Activated CD4-positive, alpha-beta memory T cell treated with anti-CD3 and anti-CD28 coated beads for 36 hours (primary cell): ENCODE data around the gene SNTB2. TPM values are rescaled to one million over a fixed set of nuclear protein-coding genes. Genes with fewer than 3 reads are reported as not detected.

Experiments used
- CTCF ChIA-PET: fragments of 350-600 bp; sonication (Branson Sonifier 250); formaldehyde crosslinking; loops from one replicate; lab custom pipeline; 2021; ENCODE audit warnings: antibody characterized with exemption, inconsistent platforms; lab: Charles Lee
- POLR2A ChIA-PET: fragments of 350-600 bp; sonication (Branson Sonifier 250); formaldehyde crosslinking; loops from one replicate; lab custom pipeline; 2021; ENCODE audit warnings: antibody characterized with exemption; lab: Charles Lee
- DNase-seq: peaks from one replicate; pipeline ENCODE4 v3.0.0-alpha.2; 2020
- H3K27ac Mint-ChIP-seq: one replicate; pipeline ENCODE4 v1.8.0; 2021; ENCODE audit warnings: mixed read lengths
- H3K27me3 Mint-ChIP-seq: one replicate; pipeline ENCODE4 v1.8.0; 2021; ENCODE audit warnings: mixed read lengths
- H3K36me3 Mint-ChIP-seq: one replicate; pipeline ENCODE4 v1.8.0; 2021; ENCODE audit warnings: mixed read lengths
- H3K4me1 Mint-ChIP-seq: one replicate; pipeline ENCODE4 v1.8.0; 2021; ENCODE audit warnings: low read depth, mixed read lengths
- H3K4me3 Mint-ChIP-seq: one replicate; pipeline ENCODE4 v1.8.0; 2021; ENCODE audit warnings: mild to moderate bottlenecking, mixed read lengths
- H3K9me3 Mint-ChIP-seq: one replicate; pipeline ENCODE4 v1.8.0; 2021; ENCODE audit warnings: mixed read lengths
- intact Hi-C: fragments of 100-400 bp; cut with micrococcal nuclease; formaldehyde crosslinking; loops from one replicate; pipeline ENCODE4 v1.15.1; 2023
- total RNA-seq, 2 experiments: library from RNA; stranded (reverse); gene quantifications; one replicate each; pipeline ENCODE4 v1.2.3, GENCODE V29; 2021

Gene SNTB2
- total RNA-seq, 2 experiments from 2014 or later: 19.8 to 20.1 TPM

DNA sequence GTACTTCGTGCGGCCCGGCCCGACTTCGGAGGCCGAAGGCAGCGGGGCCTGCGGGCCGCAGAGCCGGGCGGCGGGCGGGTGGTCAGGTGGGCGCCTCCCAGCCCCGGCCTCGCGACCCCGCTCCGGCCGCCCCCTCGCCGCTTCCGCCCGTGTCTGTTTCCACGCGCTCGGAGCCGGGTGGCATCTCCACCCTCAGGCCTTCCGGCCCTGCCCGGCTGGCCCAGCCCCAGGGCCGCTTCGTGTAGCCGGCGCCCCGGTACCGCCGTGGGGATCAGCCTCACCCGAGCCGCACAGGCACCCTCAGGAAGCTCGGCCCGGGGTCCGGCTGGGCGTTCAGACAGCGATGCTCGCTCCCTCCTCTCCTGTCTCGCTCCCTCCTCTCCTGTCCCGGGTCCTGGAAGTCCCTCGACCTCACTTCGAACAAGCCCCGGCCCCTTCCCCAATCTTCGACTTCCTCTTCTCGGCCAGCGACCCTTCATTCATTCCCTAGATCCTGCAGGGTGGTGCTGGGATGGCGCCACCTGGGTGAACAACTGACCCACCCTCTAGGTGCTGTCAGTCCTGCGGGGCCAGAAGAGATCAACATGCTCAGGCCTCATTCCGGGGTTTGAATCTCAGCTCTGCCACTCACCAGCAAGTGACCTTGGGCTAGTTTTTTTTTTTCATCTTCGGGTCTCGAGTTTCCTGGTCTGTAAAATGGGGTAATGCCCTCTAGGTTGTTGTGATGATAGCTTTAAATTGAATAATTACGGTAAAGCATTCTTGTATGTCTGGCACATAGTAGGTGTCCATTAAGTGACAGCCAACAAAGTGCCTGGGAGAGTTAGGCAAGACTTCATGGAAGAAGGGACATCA lies 124.8 kb downstream of the SNTB2 start:
- ChIA-PET POLR2A (interaction anchor here (0.8 to 1.9 kb wide), 3 partner anchors 17 to 179 kb away, joined by 3 to 9 read pairs (median 6); partner anchors contain the start of genes CHTF8, PDF and UTP4), CTCF (interaction anchor here (0.6 to 1.4 kb wide), 6 partner anchors 12 to 161 kb away, joined by 3 to 7 read pairs (median 3); partner anchors contain the start of genes COG8 and NIP7)
- Mint-ChIP-seq H3K27ac (peak overlapping the region; percentile 74), H3K4me1 (peaks cover 25% of the 10 kb centered on the region), H3K4me3 (peak overlapping the region; percentile 88), H3K27me3 (no peaks in the 10 kb centered on the region), H3K36me3 (peaks cover 17% of the 10 kb centered on the region), H3K9me3 (no peaks in the 10 kb centered on the region)
- DNase-seq: peak; percentile 52
- intact Hi-C loops: loop anchor here (1.0 to 2.0 kb wide), 3 partner anchors 19 to 125 kb away; partner anchors contain the start of genes COG8, NIP7, PDF and SNTB2

DNA sequence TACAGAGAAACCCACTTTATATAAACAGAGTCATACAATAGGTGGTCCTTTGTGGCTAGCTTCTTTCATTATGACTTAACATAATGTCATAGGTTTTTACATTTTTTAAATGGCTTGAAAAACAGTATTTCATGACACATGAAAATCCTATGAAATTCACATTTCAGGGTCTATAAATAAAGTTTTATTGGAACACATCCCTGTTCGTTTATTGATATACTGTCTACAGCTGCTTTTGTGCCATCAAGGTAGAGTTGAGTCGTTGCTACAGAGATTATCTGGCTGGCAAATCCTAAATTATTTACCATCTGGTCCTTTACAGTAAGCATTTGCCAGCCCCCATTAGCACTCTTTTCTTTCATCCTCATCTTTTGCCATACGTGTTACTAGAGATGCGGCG lies 126.5 kb downstream of the SNTB2 start:
- DNase-seq: no peak
- intact Hi-C loops: no loop called here
- POLR2A ChIA-PET: interaction anchor here (1.9 kb wide), 1 partner anchor 17 kb away, joined by 9 read pairs; the partner anchor contains the start of gene PDF
- H3K9me3 Mint-ChIP-seq: no peaks in the 10 kb centered on the region
- peak overlapping the region; percentile 29 for H3K4me3 Mint-ChIP-seq
- peaks cover 19% of the 10 kb centered on the region for H3K36me3 Mint-ChIP-seq
- H3K4me1 Mint-ChIP-seq: peaks cover 25% of the 10 kb centered on the region
- CTCF ChIA-PET: interaction anchor here (0.6 to 1.4 kb wide), 3 partner anchors 10 to 14 kb away, joined by 3 read pairs; no protein-coding TSS in a partner anchor
- H3K27me3 Mint-ChIP-seq: no peaks in the 10 kb centered on the region
- peak overlapping the region; percentile 42 for H3K27ac Mint-ChIP-seq

DNA sequence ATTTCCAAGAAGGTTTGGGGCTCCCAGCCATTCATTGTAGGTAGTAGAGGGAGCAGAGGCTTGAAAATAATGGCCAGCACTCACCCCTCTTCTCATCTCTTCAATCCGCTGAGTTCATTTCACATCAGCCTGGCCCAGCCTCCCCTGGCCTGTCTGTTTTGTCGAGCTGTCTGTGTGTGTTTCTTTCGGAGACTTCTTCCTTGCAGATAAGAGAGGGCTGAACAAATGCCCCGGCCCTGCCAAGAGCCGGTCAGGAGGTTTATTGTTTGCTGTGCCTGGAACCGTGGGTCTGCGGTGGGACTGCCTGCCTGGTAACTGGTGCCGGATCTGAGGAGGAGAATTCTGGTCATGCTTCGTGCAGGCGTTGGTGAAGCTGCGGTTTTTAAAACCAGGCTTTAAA lies 127.6 kb downstream of the SNTB2 start:
- H3K9me3 Mint-ChIP-seq: no peaks in the 10 kb centered on the region
- intact Hi-C loops: no loop called here
- no peak for DNase-seq
- peaks cover 25% of the 10 kb centered on the region for H3K4me1 Mint-ChIP-seq
- H3K27me3 Mint-ChIP-seq: no peaks in the 10 kb centered on the region
- H3K4me3 Mint-ChIP-seq: no peak overlapping the region
- peaks cover 26% of the 10 kb centered on the region for H3K36me3 Mint-ChIP-seq
- ChIA-PET CTCF (no interaction called here), POLR2A (interaction anchor here (1.4 kb wide), 1 partner anchor 15 kb away, joined by 3 read pairs; no protein-coding TSS in a partner anchor)
- no peak overlapping the region for H3K27ac Mint-ChIP-seq

DNA sequence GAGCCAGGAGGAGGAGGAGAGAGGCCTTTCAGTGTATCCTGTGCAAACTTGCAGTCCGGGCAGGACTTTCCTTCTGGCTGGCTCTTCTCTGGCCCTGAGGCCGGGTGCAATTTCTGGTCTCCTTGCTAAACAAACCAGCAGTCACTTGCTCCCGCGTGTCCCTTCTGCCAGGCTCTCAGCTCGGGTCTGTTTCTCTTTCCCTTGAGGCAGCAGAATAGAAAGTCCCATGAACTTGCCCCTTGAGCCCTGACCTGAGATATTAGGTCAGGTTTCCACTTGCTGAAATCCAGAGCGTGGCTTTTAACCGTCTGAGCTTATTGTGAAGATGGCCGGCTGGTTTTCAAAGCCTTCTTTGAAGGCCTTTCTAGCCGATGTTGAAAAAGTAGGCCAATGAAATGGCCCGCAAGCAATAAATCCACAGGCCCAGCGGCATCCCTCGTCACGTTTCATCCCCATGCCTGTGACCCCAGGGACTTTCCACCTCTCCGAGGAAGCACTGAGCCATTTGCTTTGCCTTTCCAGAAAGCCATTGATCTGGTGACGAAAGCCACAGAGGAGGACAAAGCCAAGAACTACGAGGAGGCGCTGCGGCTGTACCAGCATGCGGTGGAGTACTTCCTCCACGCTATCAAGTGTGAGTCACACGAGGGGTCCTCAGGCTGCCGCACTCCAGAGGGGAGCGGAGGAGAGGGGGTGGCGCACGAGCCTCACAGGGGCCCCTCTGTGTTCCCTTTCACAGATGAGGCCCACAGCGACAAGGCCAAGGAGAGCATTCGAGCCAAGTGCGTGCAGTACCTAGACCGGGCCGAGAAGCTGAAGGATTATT lies 128.7 kb downstream of the SNTB2 start:
- H3K27me3 Mint-ChIP-seq: no peaks in the 10 kb centered on the region
- ChIA-PET CTCF (no interaction called here), POLR2A (interaction anchor here (1.4 kb wide), 1 partner anchor 14 kb away, joined by 3 read pairs; no protein-coding TSS in a partner anchor)
- intact Hi-C loops: no loop called here
- H3K27ac Mint-ChIP-seq: no peak overlapping the region
- peaks cover 31% of the 10 kb centered on the region for H3K36me3 Mint-ChIP-seq
- H3K4me1 Mint-ChIP-seq: peaks cover 20% of the 10 kb centered on the region
- no peaks in the 10 kb centered on the region for H3K9me3 Mint-ChIP-seq
- no peak overlapping the region for H3K4me3 Mint-ChIP-seq
- no peak for DNase-seq

DNA sequence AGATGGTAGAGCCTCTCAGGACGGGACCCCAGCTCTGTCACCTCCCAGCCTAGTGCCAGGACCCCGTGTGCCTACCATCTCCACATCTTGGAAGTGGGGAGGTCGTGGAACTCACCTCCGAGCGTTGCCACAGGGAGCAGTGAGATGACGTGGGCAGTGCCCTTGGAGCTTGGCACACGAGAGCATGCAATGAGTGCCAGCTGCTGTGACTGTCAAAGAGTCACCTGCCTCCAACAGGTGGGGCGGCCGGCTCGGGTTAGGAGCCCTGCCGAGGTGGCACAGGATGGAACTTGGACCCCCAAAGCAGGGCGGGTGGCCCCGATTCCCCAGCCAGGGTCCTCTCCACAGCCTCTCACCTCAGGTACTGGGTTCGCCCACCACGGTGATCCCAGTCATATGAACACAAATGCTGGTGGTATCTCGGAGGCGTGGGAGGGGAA lies 129.7 kb downstream of the SNTB2 start:
- H3K4me1 Mint-ChIP-seq: peaks cover 19% of the 10 kb centered on the region
- intact Hi-C loops: no loop called here
- POLR2A ChIA-PET: no interaction called here
- CTCF ChIA-PET: no interaction called here
- peaks cover 39% of the 10 kb centered on the region for H3K36me3 Mint-ChIP-seq
- no peak overlapping the region for H3K27ac Mint-ChIP-seq
- H3K27me3 Mint-ChIP-seq: no peaks in the 10 kb centered on the region
- H3K9me3 Mint-ChIP-seq: no peaks in the 10 kb centered on the region
- no peak overlapping the region for H3K4me3 Mint-ChIP-seq
- DNase-seq: no peak

DNA sequence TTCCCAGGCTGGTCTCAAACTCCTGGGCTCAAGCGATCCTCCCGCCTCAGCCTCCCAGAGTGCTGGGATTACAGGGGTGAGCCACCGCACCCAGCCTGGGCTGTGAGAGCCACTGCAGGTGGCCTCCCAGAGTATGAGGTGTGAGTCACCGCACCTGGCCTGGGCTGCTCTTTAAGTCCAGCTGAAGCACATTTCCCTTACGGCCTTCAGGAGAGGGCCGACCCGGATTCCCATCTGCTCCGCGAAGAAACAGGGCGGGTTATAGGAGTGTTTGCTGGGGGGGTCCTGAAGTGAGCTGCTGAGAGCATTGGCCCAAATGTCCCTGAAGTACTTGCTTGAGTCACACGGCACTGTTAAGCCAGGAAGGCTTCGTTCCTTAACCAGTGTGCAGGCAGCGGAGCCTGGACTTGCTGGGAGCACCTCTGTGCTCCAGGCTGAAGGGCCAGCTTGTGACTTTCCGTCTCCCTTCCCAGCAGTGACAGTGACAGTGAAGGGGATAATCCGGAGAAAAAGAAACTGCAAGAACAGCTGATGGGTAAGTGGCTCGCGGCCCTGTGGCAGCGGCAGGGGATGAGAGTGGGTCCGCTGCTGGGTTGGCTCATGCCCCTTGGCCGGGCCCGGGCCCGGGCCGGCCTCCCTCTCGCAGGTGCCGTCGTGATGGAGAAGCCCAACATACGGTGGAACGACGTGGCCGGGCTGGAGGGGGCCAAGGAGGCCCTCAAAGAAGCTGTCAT lies 131.4 kb downstream of the SNTB2 start:
- Mint-ChIP-seq H3K36me3 (peaks cover 42% of the 10 kb centered on the region), H3K27ac (no peak overlapping the region), H3K9me3 (no peaks in the 10 kb centered on the region), H3K4me1 (peaks cover 15% of the 10 kb centered on the region), H3K27me3 (no peaks in the 10 kb centered on the region), H3K4me3 (no peak overlapping the region)
- ChIA-PET CTCF (no interaction called here), POLR2A (interaction anchor here (1.2 kb wide), 1 partner anchor 152 kb away, joined by 3 read pairs; no protein-coding TSS in a partner anchor)
- no peak for DNase-seq
- intact Hi-C loops: no loop called here

DNA sequence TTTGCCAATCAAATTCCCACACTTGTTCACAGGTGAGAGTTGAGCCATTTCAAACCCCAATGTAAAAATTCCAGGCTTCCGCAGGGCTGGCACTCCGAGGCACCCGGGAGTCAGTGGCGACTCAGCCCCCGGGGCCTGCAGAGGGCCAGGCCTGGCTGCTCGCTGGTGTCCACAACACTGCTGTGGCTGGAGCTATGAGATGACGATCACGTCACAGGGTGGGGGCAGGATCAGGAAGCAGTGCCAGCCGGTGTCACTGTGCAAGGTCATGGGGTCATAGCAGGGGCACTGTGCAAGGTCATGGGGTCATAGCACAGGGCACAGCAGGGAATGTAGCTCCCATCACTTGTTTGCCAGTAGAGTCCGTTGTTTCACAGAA lies 131.9 kb downstream of the SNTB2 start:
- no peak for DNase-seq
- peaks cover 42% of the 10 kb centered on the region for H3K36me3 Mint-ChIP-seq
- CTCF ChIA-PET: no interaction called here

DNA sequence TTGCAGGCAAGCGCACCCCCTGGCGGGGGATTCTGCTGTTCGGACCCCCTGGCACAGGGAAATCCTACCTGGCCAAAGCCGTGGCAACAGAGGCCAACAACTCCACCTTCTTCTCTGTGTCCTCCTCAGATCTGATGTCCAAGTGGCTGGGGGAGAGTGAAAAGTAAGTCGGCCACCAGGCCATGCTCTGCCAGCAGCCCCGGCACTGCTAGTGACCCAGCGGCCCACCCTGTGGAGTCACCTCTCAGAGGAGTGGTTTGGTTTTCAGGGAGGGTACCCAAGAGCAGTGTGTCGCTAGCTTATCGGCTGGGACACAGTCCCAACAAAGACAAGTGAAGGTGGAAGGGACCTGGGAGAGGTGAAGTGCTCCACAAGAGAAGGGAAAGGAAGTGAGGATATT lies 132.4 kb downstream of the SNTB2 start:
- H3K4me1 Mint-ChIP-seq: peaks cover 6% of the 10 kb centered on the region
- no peak overlapping the region for H3K4me3 Mint-ChIP-seq
- intact Hi-C loops: no loop called here
- H3K36me3 Mint-ChIP-seq: peaks cover 41% of the 10 kb centered on the region
- no peaks in the 10 kb centered on the region for H3K27me3 Mint-ChIP-seq
- ChIA-PET CTCF (no interaction called here), POLR2A (no interaction called here)
- no peak overlapping the region for H3K27ac Mint-ChIP-seq
- H3K9me3 Mint-ChIP-seq: no peaks in the 10 kb centered on the region
- no peak for DNase-seq

More for the DNA sequence above, 131.9 kb downstream of the SNTB2 start:
- Mint-ChIP-seq H3K27me3 (no peaks in the 10 kb centered on the region), H3K4me1 (peaks cover 10% of the 10 kb centered on the region), H3K27ac (no peak overlapping the region), H3K4me3 (no peak overlapping the region), H3K9me3 (no peaks in the 10 kb centered on the region)
- POLR2A ChIA-PET: interaction anchor here (1.2 kb wide), 1 partner anchor 152 kb away, joined by 3 read pairs; no protein-coding TSS in a partner anchor
- intact Hi-C loops: no loop called here

DNA sequence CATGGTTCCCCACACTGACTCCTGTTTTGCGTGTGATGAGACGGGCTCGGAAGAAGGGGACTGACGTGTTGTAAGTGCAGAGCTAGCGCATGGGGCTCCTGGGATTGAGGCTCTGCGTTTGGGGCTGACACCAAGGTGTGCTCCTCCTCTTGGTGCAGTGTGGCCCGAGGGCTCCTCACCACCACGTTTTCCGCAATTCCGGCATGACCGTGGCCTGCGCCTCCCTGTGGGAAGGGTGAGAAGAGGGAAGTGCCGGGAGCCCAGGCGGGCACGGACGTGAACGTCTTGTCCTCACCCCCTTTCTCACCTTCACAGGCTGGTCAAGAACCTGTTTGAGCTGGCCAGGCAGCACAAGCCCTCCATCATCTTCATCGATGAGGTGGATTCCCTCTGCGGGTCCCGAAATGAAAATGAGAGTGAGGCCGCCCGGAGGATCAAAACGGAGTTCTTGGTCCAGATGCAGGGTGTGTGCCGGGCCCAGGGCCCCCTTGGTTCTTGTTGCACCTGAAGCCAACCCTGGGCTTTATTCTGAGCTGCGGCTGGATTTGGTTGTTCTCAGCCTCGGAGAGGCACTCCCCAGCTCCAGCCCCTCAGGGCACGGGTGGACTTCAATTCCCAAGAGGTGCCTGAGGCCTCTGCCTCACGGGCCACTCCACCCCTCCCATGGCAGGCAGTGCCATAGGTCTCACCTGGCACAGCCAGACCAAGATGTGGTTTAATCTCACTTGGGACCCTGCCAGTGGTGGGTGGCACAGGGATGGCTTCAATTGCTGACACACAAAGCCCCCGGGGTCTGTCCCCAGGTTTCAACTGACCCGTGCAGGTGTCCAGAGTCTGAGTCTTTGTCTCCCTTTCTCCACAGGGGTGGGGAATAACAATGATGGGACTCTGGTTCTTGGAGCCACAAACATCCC lies 133.1 kb downstream of the SNTB2 start:
- intact Hi-C loops: loop anchor here (10.0 kb wide), 1 partner anchor 1045 kb away; no protein-coding TSS in a partner anchor
- H3K27ac Mint-ChIP-seq: no peak overlapping the region
- ChIA-PET POLR2A (no interaction called here), CTCF (no interaction called here)
- peaks cover 38% of the 10 kb centered on the region for H3K36me3 Mint-ChIP-seq
- H3K27me3 Mint-ChIP-seq: no peaks in the 10 kb centered on the region
- no peak overlapping the region for H3K4me3 Mint-ChIP-seq
- no peaks in the 10 kb centered on the region for H3K9me3 Mint-ChIP-seq
- H3K4me1 Mint-ChIP-seq: peaks cover 12% of the 10 kb centered on the region
- no peak for DNase-seq

DNA sequence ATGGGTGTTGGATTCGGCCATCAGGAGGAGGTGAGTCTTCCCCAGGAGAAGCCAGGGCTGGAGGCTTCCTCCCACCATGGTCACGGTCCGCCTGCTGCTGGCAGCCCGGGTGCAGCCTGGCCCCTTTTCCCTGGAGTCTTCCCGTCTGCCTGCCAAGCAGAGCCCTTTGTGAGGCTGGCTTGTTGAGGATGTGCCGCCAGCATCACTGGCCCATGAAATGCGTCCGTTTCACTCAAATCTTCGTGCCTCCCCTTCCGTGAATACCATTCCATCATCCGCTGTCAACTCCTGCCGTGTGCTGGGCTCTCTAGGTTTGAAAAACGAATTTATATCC lies 133.7 kb downstream of the SNTB2 start:
- H3K27ac Mint-ChIP-seq: no peak overlapping the region
- intact Hi-C loops: loop anchor here (10.0 kb wide), 1 partner anchor 1046 kb away; no protein-coding TSS in a partner anchor
- no peaks in the 10 kb centered on the region for H3K9me3 Mint-ChIP-seq
- peaks cover 15% of the 10 kb centered on the region for H3K4me1 Mint-ChIP-seq
- POLR2A ChIA-PET: no interaction called here
- no peak overlapping the region for H3K4me3 Mint-ChIP-seq
- DNase-seq: no peak
- H3K36me3 Mint-ChIP-seq: peaks cover 38% of the 10 kb centered on the region
- H3K27me3 Mint-ChIP-seq: no peaks in the 10 kb centered on the region
- CTCF ChIA-PET: no interaction called here
